Gastroesophageal sphincter (tissue), 4 donors: ENCODE data around the gene SNCAIP. TPM values are rescaled to one million over a fixed set of nuclear protein-coding genes. Genes with fewer than 3 reads are reported as not detected.

Source experiments
- ATAC-seq: fragments of 150-250 bp; one replicate; pipeline ENCODE4 v1.9.1; 2016; ENCODE audit warnings: mild to moderate bottlenecking, moderate library complexity
- H3K27ac ChIP-seq, 4 donors: fragments of 200-600 bp; sonication (generic) in 3 of 4; 1 replicate in 3 of 4; 2 replicates in 1 of 4; pipeline ENCODE4 v1.5.1; 2016 to 2019
- H3K27me3 ChIP-seq: fragments of 200-600 bp; sonication (generic); one replicate; pipeline ENCODE4 v1.5.1; 2019
- H3K36me3 ChIP-seq, 2 donors: fragments of 200-600 bp; sonication (generic); one replicate each; pipeline ENCODE4 v1.5.1; 2019; ENCODE audit warnings: control low read depth in 1 of 2
- H3K4me1 ChIP-seq, 3 donors: fragments of 200-600 bp; sonication (generic); 1 replicate in 2 of 3; 2 replicates in 1 of 3; pipeline ENCODE4 v1.5.1; 2016 to 2019; ENCODE audit warnings: control low read depth in 2 of 3
- H3K4me3 ChIP-seq, 2 donors: fragments of 200-600 bp; sonication (generic); one replicate each; pipeline ENCODE4 v1.5.1; 2019; ENCODE audit warnings: mild to moderate bottlenecking in 1 of 2, moderate library complexity in 1 of 2
- H3K9me3 ChIP-seq, 3 donors: fragments of 200-600 bp; sonication (generic); one replicate each; pipeline ENCODE4 v1.5.1; 2017 to 2019; ENCODE audit warnings: control low read depth in 2 of 3
- EP300 ChIP-seq: sonication (generic); formaldehyde crosslinking; IDR thresholded peaks from one replicate; pipeline ENCODE4 v1.6.1; 2017; ENCODE audit warnings: antibody characterized with exemption, mild to moderate bottlenecking
- POLR2A ChIP-seq, 2 donors: fragments of 450-650 bp; IDR thresholded peaks; one replicate each; pipeline ENCODE4 v1.6.1; 2017; ENCODE audit warnings: antibody characterized with exemption in 2 of 2, mild to moderate bottlenecking in 2 of 2, moderate library complexity in 1 of 2
- POLR2AphosphoS5 ChIP-seq: sonication (generic); formaldehyde crosslinking; IDR thresholded peaks from one replicate; pipeline ENCODE4 v1.6.1; 2017; ENCODE audit warnings: antibody characterized with exemption
- WGBS, 2 donors: methylation state at CpG; one replicate each; pipeline ENCODE4 v1.1.5; 2018; ENCODE audit warnings: low coverage in 1 of 2; 5-methylcytosine and 5-hydroxymethylcytosine counted together
- total RNA-seq, 4 donors: library from RNA; depleted of rRNA; stranded (reverse); fragments of >200 nt; gene quantifications; one replicate each; pipeline ENCODE4 v1.1.0, GENCODE V29; 2016
- TF ChIP-seq, protein P1 (sequence below), 4 experiments: fragments of 200-600 bp in 2 of 4; fragments of 450-650 bp in 2 of 4; sonication (generic) in 1 of 4; IDR thresholded peaks; one replicate each; pipeline ENCODE4 v1.5.1; 2017 to 2019; ENCODE audit warnings: antibody characterized with exemption in 4 of 4, mild to moderate bottlenecking in 2 of 4, moderate library complexity in 2 of 4

The SNCAIP gene
- total RNA-seq: 1 to 10 TPM; 1.1 to 2.9 (median 1.9) TPM

- H3K9me3 ChIP-seq: no peaks in the 10 kb centered on the region
- peak within 1 kb of the TSS in 3 of 4 donors; percentile 53 to 76 (median 63) for H3K27ac ChIP-seq
- peak within 1 kb of the TSS; percentile 49 to 63 for H3K4me3 ChIP-seq
- TF ChIP-seq POLR2AphosphoS5: no peak
- TF ChIP-seq, protein P1, sequence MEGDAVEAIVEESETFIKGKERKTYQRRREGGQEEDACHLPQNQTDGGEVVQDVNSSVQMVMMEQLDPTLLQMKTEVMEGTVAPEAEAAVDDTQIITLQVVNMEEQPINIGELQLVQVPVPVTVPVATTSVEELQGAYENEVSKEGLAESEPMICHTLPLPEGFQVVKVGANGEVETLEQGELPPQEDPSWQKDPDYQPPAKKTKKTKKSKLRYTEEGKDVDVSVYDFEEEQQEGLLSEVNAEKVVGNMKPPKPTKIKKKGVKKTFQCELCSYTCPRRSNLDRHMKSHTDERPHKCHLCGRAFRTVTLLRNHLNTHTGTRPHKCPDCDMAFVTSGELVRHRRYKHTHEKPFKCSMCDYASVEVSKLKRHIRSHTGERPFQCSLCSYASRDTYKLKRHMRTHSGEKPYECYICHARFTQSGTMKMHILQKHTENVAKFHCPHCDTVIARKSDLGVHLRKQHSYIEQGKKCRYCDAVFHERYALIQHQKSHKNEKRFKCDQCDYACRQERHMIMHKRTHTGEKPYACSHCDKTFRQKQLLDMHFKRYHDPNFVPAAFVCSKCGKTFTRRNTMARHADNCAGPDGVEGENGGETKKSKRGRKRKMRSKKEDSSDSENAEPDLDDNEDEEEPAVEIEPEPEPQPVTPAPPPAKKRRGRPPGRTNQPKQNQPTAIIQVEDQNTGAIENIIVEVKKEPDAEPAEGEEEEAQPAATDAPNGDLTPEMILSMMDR (IDR thresholded peaks at IDR 0.05): no peak
- no peak for TF ChIP-seq EP300
- no peak for TF ChIP-seq POLR2A (IDR thresholded peaks at IDR 0.05)
- ATAC-seq: peak; percentile 83
- WGBS, 2 donors: 0% methylated on average over 7 of the region's 78 CpGs; no CpG with 5 or more reads in 1 of the 2 donors
- peaks cover 0 to 31% (median 4%) of the 10 kb centered on the region in 3 donors for H3K4me1 ChIP-seq
- H3K27me3 ChIP-seq: peaks cover 41% of the 10 kb centered on the region
- no peaks in the 10 kb centered on the region for H3K36me3 ChIP-seq
Measured at GRCh38 chr5:122311961-122312590, at the start of gene SNCAIP. SNCAIP (plus strand) TSS chr5:122312237; CDS start chr5:122391135, 78,898 bp downstream.

GRCh38 chr5:122263352-122264030, 48.5 kb upstream of the SNCAIP start:
- Histone ChIP-seq H3K4me1 (no peaks in the 10 kb centered on the region), H3K36me3 (no peaks in the 10 kb centered on the region), H3K27ac (no peak overlapping the region), H3K9me3 (no peaks in the 10 kb centered on the region), H3K4me3 (no peak overlapping the region), H3K27me3 (no peaks in the 10 kb centered on the region)
- TF ChIP-seq POLR2AphosphoS5 (no peak), POLR2A (IDR thresholded peaks at IDR 0.05) (no peak), EP300 (no peak)
- TF ChIP-seq, protein P1 (IDR thresholded peaks at IDR 0.05): no peak
- no peak for ATAC-seq

GRCh38 chr5:122264610-122265009, 47.4 kb upstream of the SNCAIP start:
- no peak for TF ChIP-seq EP300
- TF ChIP-seq POLR2AphosphoS5: no peak
- TF ChIP-seq POLR2A (IDR thresholded peaks at IDR 0.05): no peak
- TF ChIP-seq, protein P1 (IDR thresholded peaks at IDR 0.05): no peak
- H3K4me3 ChIP-seq: no peak overlapping the region
- H3K36me3 ChIP-seq: no peaks in the 10 kb centered on the region
- ATAC-seq: no peak
- H3K27me3 ChIP-seq: no peaks in the 10 kb centered on the region
- H3K27ac ChIP-seq: no peak overlapping the region
- no peaks in the 10 kb centered on the region for H3K4me1 ChIP-seq
- no peaks in the 10 kb centered on the region for H3K9me3 ChIP-seq

DNA sequence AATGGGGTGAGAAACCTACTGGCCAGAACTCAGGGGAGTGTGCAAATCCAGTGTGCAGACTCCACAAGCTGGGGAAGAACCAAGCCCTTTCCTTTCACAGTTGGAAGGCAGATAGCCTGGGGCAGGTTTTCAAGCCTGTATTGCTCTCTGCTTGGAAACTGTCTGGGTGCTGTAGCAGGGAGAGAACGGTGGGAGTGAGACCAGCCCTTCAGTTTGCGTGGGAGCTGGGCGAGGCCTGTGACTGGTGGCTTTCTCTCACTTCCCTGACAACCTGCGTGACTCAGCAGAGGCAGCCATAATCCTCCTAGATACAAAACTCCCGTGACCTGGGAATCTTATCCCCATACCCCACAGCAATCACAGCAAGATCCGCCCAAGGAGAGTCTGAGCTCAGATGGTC, 44.9 kb upstream of the SNCAIP start:
- 92% methylated on average over 2 of the region's 6 CpGs; no CpG with 5 or more reads in 1 of the 2 donors for WGBS, 2 donors
- Histone ChIP-seq H3K9me3 (no peaks in the 10 kb centered on the region), H3K27me3 (no peaks in the 10 kb centered on the region), H3K4me1 (no peaks in the 10 kb centered on the region), H3K27ac (no peak overlapping the region), H3K36me3 (no peaks in the 10 kb centered on the region), H3K4me3 (no peak overlapping the region)
- no peak for ATAC-seq
- TF ChIP-seq EP300 (no peak), POLR2AphosphoS5 (no peak), POLR2A (IDR thresholded peaks at IDR 0.05) (no peak)
- TF ChIP-seq, protein P1 (IDR thresholded peaks at IDR 0.05): no peak

DNA sequence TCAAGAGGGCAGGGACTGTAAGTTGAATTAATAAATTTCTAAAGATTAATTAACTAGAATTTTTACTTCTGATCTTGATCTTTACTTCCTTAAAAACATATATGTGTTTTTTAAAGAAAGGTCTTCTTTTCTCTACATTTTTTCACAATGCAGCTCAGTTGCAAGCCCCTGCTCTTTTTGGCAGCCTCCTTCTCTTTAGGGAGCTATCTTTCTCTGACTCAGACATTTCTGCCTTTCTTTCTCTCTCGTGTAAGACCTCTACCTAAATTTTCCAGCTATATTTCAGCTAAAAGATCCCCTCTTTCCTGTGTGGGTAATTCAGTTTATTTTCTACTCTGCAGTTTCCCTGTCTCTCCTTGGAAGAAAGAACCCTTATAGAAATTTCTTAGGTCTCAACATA, 38.3 kb upstream of the SNCAIP start:
- TF ChIP-seq, protein P1 (IDR thresholded peaks at IDR 0.05): no peak
- Histone ChIP-seq H3K36me3 (no peaks in the 10 kb centered on the region), H3K27me3 (no peaks in the 10 kb centered on the region), H3K4me3 (no peak overlapping the region), H3K9me3 (no peaks in the 10 kb centered on the region), H3K27ac (no peak overlapping the region), H3K4me1 (no peaks in the 10 kb centered on the region)
- WGBS, 2 donors: 44 to 83% methylated on average over 1 of the region's 1 CpG
- ATAC-seq: no peak
